WERI-Rb-1 (cell line): ENCODE results near the gene RFT1.

ENCODE experiments used
- DNase-seq: peaks from one replicate; pipeline ENCODE4 v3.0.0-alpha.2; 2020
- H3K27ac ChIP-seq: fragments of 250-450 bp; sonication (Bioruptor Pico); 2 replicates; pipeline ENCODE4 v1.5.1; 2020; ENCODE audit warnings: mild to moderate bottlenecking, moderate library complexity
- H3K27me3 ChIP-seq: fragments of 250-450 bp; sonication (Bioruptor Pico); 2 replicates; pipeline ENCODE4 v1.5.1; 2021; ENCODE audit warnings: mild to moderate bottlenecking, low read depth, moderate library complexity; ENCODE audit not compliant: insufficient read depth, severe bottlenecking
- H3K36me3 ChIP-seq: fragments of 250-450 bp; sonication (Bioruptor Pico); 2 replicates; pipeline ENCODE4 v1.5.1; 2020; ENCODE audit warnings: mild to moderate bottlenecking, moderate library complexity
- H3K4me3 ChIP-seq: 2 replicates; pipeline ENCODE4 v1.5.1; 2011; ENCODE audit warnings: low read depth, mild to moderate bottlenecking, control low read depth, low read length
- H3K9me3 ChIP-seq: fragments of 250-450 bp; sonication (Bioruptor Pico); 2 replicates; pipeline ENCODE4 v1.5.1; 2021; ENCODE audit warnings: mild to moderate bottlenecking, moderate library complexity; ENCODE audit not compliant: severe bottlenecking
- CTCF ChIP-seq: IDR thresholded peaks from 2 replicates; pipeline ENCODE4 v1.5.1; 2011; ENCODE audit warnings: low read depth, mild to moderate bottlenecking, control low read depth, inconsistent platforms, low read length

Gene RFT1

GRCh38 chr3:53123953-53124352 lies 6.3 kb downstream of the RFT1 start:
- H3K9me3 ChIP-seq = no peaks in the 10 kb centered on the region
- H3K27ac ChIP-seq = no peak overlapping the region
- no peaks in the 10 kb centered on the region for H3K27me3 ChIP-seq
- H3K4me3 ChIP-seq = no peak overlapping the region
- peaks cover 37% of the 10 kb centered on the region for H3K36me3 ChIP-seq
- no peak for DNase-seq
- TF ChIP-seq CTCF = no peak

- Histone ChIP-seq H3K36me3 (peaks cover 39% of the 10 kb centered on the region), H3K9me3 (no peaks in the 10 kb centered on the region), H3K27me3 (no peaks in the 10 kb centered on the region), H3K4me3 (no peak overlapping the region), H3K27ac (no peak overlapping the region)
- TF ChIP-seq CTCF = no peak
- no peak for DNase-seq
These were observed 6.7 kb downstream of the RFT1 start for GRCh38 chr3:53123510-53123909.

GRCh38 chr3:53122933-53123305 lies 7.3 kb downstream of the RFT1 start:
- Histone ChIP-seq H3K36me3 (peaks cover 43% of the 10 kb centered on the region), H3K4me3 (no peak overlapping the region), H3K9me3 (no peaks in the 10 kb centered on the region), H3K27ac (no peak overlapping the region), H3K27me3 (no peaks in the 10 kb centered on the region)
- DNase-seq = no peak
- no peak for TF ChIP-seq CTCF

- H3K27me3 ChIP-seq = no peaks in the 10 kb centered on the region
- DNase-seq = no peak
- H3K4me3 ChIP-seq = no peak overlapping the region
- no peaks in the 10 kb centered on the region for H3K9me3 ChIP-seq
- peaks cover 49% of the 10 kb centered on the region for H3K36me3 ChIP-seq
- TF ChIP-seq CTCF = no peak
- no peak overlapping the region for H3K27ac ChIP-seq
These were observed 7.8 kb downstream of the RFT1 start for GRCh38 chr3:53122255-53122932.

GRCh38 chr3:53120336-53120735 lies 9.9 kb downstream of the RFT1 start:
- H3K9me3 ChIP-seq = no peaks in the 10 kb centered on the region
- no peaks in the 10 kb centered on the region for H3K27me3 ChIP-seq
- H3K4me3 ChIP-seq = no peak overlapping the region
- no peak overlapping the region for H3K27ac ChIP-seq
- no peak for DNase-seq
- no peak for TF ChIP-seq CTCF
- H3K36me3 ChIP-seq = peaks cover 61% of the 10 kb centered on the region

GRCh38 chr3:53116956-53117355 lies 13.3 kb downstream of the RFT1 start:
- DNase-seq = no peak
- Histone ChIP-seq H3K4me3 (no peak overlapping the region), H3K36me3 (peaks cover 43% of the 10 kb centered on the region), H3K9me3 (no peaks in the 10 kb centered on the region), H3K27me3 (no peaks in the 10 kb centered on the region), H3K27ac (no peak overlapping the region)
- TF ChIP-seq CTCF = no peak
